Neural cell (in vitro differentiated cells): Measurements from ENCODE around the gene MBD3L1. TPM values are rescaled to one million over a fixed set of nuclear protein-coding genes. Genes with fewer than 3 reads are reported as not detected.

Experiments used
- H2AFZ ChIP-seq: fragments of 200-600, 300-800 bp; sonication (generic), shearing (Covaris generic); 2 replicates; pipeline ENCODE4 v1.6.0; 2014; ENCODE audit warnings: low read depth, mild to moderate bottlenecking, antibody characterized with exemption, low read length, moderate library complexity
- H3F3A ChIP-seq: fragments of 200-600 bp; shearing (Covaris generic); 2 replicates; pipeline ENCODE4 v1.6.1; 2016; ENCODE audit warnings: mild to moderate bottlenecking, moderate library complexity, mixed read lengths, antibody characterized with exemption, low read length; ENCODE audit not compliant: insufficient read depth, poor library complexity, severe bottlenecking
- H3K27ac ChIP-seq: fragments of 200-600, 300-800 bp; sonication (generic), shearing (Covaris generic); 2 replicates; pipeline ENCODE4 v1.5.1; 2014; ENCODE audit warnings: mild to moderate bottlenecking, low read length, moderate library complexity
- H3K27me3 ChIP-seq: fragments of 300-800, 200-600 bp; sonication (generic), shearing (Covaris generic); 2 replicates; pipeline ENCODE4 v1.6.0; 2014; ENCODE audit warnings: mild to moderate bottlenecking, low read depth, low read length, moderate library complexity; ENCODE audit not compliant: insufficient read depth
- H3K36me3 ChIP-seq: fragments of 300-800, 200-600 bp; sonication (generic), shearing (Covaris generic); 2 replicates; pipeline ENCODE4 v1.5.1; 2014; ENCODE audit warnings: mild to moderate bottlenecking, antibody characterized with exemption, low read length, moderate library complexity; ENCODE audit not compliant: insufficient read depth
- H3K4me2 ChIP-seq: fragments of 300-800, 200-600 bp; sonication (generic), shearing (Covaris generic); 2 replicates; pipeline ENCODE4 v1.6.0; 2014; ENCODE audit warnings: mild to moderate bottlenecking, low read length
- H3K4me3 ChIP-seq: fragments of 300-800, 200-600 bp; sonication (generic), shearing (Covaris generic); 2 replicates; pipeline ENCODE4 v1.5.1; 2014; ENCODE audit warnings: mild to moderate bottlenecking, low read length, moderate library complexity
- H3K79me2 ChIP-seq: fragments of 200-600 bp; shearing (Covaris generic); replicated peaks from 2 replicates; pipeline ENCODE4 v1.6.0; 2014; ENCODE audit warnings: mild to moderate bottlenecking, low read length, moderate library complexity; ENCODE audit not compliant: insufficient read depth
- H3K9ac ChIP-seq: fragments of 300-800, 200-600 bp; sonication (generic), shearing (Covaris generic); 2 replicates; pipeline ENCODE4 v1.6.1; 2016; ENCODE audit warnings: mild to moderate bottlenecking, low read length, mixed read lengths
- H3K9me2 ChIP-seq: fragments of 200-600 bp; shearing (Covaris generic); 2 replicates; pipeline ENCODE4 v1.6.1; 2016; ENCODE audit warnings: mild to moderate bottlenecking, low read length, mixed read lengths; ENCODE audit not compliant: insufficient read depth
- H3K9me3 ChIP-seq: fragments of 200-600, 300-800 bp; sonication (generic), shearing (Covaris generic); 2 replicates; pipeline ENCODE4 v1.6.1; 2016; ENCODE audit warnings: mild to moderate bottlenecking, mixed run types, low read length, moderate library complexity, mixed read lengths
- H4K20me1 ChIP-seq: fragments of 200-600 bp; shearing (Covaris generic); 2 replicates; pipeline ENCODE4 v1.6.1; 2016; ENCODE audit warnings: mild to moderate bottlenecking, mixed run types; ENCODE audit not compliant: insufficient read depth
- EP300 ChIP-seq: fragments of 450-650 bp; conservative IDR thresholded peaks from 2 replicates; pipeline ENCODE4 v1.6.1; 2014; ENCODE audit warnings: antibody characterized with exemption, mild to moderate bottlenecking, moderate library complexity; ENCODE audit not compliant: poor library complexity, severe bottlenecking
- EZH2 ChIP-seq: fragments of 200-600, 300-800 bp; shearing (Covaris generic), sonication (generic); IDR thresholded peaks from 2 replicates; pipeline ENCODE4 v1.6.1; 2014; ENCODE audit warnings: antibody characterized with exemption, low read length, borderline replicate concordance, mild to moderate bottlenecking; ENCODE audit not compliant: insufficient read depth, poor library complexity, severe bottlenecking
- MXI1 ChIP-seq: fragments of 450-650 bp; conservative IDR thresholded peaks from 2 replicates; pipeline ENCODE4 v1.6.1; 2014; ENCODE audit warnings: antibody characterized with exemption, mild to moderate bottlenecking; ENCODE audit not compliant: poor library complexity, severe bottlenecking
- POLR2AphosphoS5 ChIP-seq: IDR thresholded peaks from 2 replicates; pipeline ENCODE4 v1.6.1; 2012
- RAD21 ChIP-seq: fragments of 450-650 bp; conservative IDR thresholded peaks from 2 replicates; pipeline ENCODE4 v1.6.1; 2014; ENCODE audit warnings: antibody characterized with exemption, mild to moderate bottlenecking, moderate library complexity
- SMC3 ChIP-seq: fragments of 450-650 bp; conservative IDR thresholded peaks from 2 replicates; pipeline ENCODE4 v1.6.1; 2014; ENCODE audit warnings: antibody characterized with exemption, mild to moderate bottlenecking, moderate library complexity; ENCODE audit not compliant: poor library complexity
- TAF1 ChIP-seq: IDR thresholded peaks from 2 replicates; pipeline ENCODE4 v1.6.1; 2012; ENCODE audit warnings: low read depth
- polyA plus RNA-seq: library from polyadenylated mRNA; depleted of rRNA; stranded (reverse); fragments of >200 nt; gene quantifications from 2 replicates; pipeline ENCODE4 v1.2.3, GENCODE V29; 2014
- TF ChIP-seq, protein P1 (sequence below): IDR thresholded peaks from 2 replicates; pipeline ENCODE4 v1.6.1; 2012; ENCODE audit warnings: borderline replicate concordance
- TF ChIP-seq, protein P2 (sequence below): fragments of 450-650 bp; IDR thresholded peaks from 2 replicates; pipeline ENCODE4 v1.5.1; 2014; ENCODE audit warnings: antibody characterized with exemption, mild to moderate bottlenecking, moderate library complexity; ENCODE audit not compliant: poor library complexity, severe bottlenecking

The MBD3L1 gene
- polyA plus RNA-seq, 1 donor from 2014 or later: not detected

DNA sequence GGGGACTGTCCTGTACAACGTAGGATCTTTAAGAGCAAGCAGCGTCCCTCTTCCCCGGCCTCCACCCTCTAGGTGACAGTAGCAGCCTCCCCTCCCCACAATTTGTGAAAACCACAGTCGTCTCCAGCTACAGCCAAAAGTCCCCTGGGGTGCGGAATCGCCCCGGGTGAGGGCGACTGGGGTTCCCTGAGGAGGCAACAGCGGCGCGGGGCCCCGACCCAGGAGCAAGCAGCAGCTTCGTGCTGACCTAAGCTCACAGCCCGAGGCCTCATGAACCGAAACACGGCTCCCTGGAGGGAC, 395 bp upstream of the MBD3L1 start:
- Histone ChIP-seq H3K27me3 (no peaks in the 10 kb centered on the region), H3K36me3 (peaks cover 5% of the 10 kb centered on the region), H3F3A (no peaks in the 10 kb centered on the region), H2AFZ (peak overlapping the region; percentile 10), H3K9me2 (no peaks in the 10 kb centered on the region), H4K20me1 (no peaks in the 10 kb centered on the region), H3K9me3 (no peaks in the 10 kb centered on the region), H3K27ac (peak overlapping the region; percentile 86), H3K4me3 (peak overlapping the region; percentile 92), H3K79me2 (peaks cover 4% of the 10 kb centered on the region), H3K9ac (peak overlapping the region; percentile 87), H3K4me2 (peak overlapping the region; percentile 46)
- no peak for TF ChIP-seq EZH2
- TF ChIP-seq RAD21: no peak
- TF ChIP-seq MXI1: no peak
- no peak for TF ChIP-seq SMC3
- TF ChIP-seq EP300: no peak
- TF ChIP-seq, protein P1, sequence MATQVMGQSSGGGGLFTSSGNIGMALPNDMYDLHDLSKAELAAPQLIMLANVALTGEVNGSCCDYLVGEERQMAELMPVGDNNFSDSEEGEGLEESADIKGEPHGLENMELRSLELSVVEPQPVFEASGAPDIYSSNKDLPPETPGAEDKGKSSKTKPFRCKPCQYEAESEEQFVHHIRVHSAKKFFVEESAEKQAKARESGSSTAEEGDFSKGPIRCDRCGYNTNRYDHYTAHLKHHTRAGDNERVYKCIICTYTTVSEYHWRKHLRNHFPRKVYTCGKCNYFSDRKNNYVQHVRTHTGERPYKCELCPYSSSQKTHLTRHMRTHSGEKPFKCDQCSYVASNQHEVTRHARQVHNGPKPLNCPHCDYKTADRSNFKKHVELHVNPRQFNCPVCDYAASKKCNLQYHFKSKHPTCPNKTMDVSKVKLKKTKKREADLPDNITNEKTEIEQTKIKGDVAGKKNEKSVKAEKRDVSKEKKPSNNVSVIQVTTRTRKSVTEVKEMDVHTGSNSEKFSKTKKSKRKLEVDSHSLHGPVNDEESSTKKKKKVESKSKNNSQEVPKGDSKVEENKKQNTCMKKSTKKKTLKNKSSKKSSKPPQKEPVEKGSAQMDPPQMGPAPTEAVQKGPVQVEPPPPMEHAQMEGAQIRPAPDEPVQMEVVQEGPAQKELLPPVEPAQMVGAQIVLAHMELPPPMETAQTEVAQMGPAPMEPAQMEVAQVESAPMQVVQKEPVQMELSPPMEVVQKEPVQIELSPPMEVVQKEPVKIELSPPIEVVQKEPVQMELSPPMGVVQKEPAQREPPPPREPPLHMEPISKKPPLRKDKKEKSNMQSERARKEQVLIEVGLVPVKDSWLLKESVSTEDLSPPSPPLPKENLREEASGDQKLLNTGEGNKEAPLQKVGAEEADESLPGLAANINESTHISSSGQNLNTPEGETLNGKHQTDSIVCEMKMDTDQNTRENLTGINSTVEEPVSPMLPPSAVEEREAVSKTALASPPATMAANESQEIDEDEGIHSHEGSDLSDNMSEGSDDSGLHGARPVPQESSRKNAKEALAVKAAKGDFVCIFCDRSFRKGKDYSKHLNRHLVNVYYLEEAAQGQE: no peak
- no peak for TF ChIP-seq POLR2AphosphoS5
- TF ChIP-seq TAF1: no peak
- TF ChIP-seq, protein P2, sequence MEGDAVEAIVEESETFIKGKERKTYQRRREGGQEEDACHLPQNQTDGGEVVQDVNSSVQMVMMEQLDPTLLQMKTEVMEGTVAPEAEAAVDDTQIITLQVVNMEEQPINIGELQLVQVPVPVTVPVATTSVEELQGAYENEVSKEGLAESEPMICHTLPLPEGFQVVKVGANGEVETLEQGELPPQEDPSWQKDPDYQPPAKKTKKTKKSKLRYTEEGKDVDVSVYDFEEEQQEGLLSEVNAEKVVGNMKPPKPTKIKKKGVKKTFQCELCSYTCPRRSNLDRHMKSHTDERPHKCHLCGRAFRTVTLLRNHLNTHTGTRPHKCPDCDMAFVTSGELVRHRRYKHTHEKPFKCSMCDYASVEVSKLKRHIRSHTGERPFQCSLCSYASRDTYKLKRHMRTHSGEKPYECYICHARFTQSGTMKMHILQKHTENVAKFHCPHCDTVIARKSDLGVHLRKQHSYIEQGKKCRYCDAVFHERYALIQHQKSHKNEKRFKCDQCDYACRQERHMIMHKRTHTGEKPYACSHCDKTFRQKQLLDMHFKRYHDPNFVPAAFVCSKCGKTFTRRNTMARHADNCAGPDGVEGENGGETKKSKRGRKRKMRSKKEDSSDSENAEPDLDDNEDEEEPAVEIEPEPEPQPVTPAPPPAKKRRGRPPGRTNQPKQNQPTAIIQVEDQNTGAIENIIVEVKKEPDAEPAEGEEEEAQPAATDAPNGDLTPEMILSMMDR: no peak

DNA sequence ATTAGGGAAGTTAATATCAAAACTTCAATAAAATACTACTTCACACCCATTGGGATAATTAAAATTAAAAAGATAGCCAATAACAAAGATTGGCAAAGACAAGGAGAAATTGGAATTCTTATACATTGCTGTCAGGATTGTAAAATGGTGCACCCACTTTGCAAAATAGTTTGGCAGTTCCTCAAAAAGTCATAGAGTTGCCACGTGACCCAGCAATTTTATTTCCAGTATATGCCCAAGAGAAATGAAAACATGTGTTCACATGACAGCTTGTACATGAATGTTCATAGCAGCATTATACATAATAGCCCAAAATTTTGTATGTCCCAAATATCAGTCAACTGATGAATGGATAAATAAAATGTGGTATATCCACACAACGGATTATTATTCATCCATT, 3.3 kb downstream of the MBD3L1 start:
- H3K27me3 ChIP-seq: no peaks in the 10 kb centered on the region
- H3K79me2 ChIP-seq: peaks cover 4% of the 10 kb centered on the region
- H3K4me2 ChIP-seq: no peak overlapping the region
- H3K27ac ChIP-seq: no peak overlapping the region
- no peak overlapping the region for H2AFZ ChIP-seq
- TF ChIP-seq POLR2AphosphoS5 (no peak), EP300 (no peak), MXI1 (no peak), RAD21 (no peak), EZH2 (no peak), SMC3 (no peak), TAF1 (no peak)
- TF ChIP-seq, protein P1: no peak
- TF ChIP-seq, protein P2: no peak
- no peaks in the 10 kb centered on the region for H3K9me3 ChIP-seq
- H3K9ac ChIP-seq: no peak overlapping the region
- no peaks in the 10 kb centered on the region for H4K20me1 ChIP-seq
- no peaks in the 10 kb centered on the region for H3K36me3 ChIP-seq
- no peaks in the 10 kb centered on the region for H3F3A ChIP-seq
- H3K4me3 ChIP-seq: no peak overlapping the region
- no peaks in the 10 kb centered on the region for H3K9me2 ChIP-seq
